DOHH2 (cell line): Measurements from ENCODE around the gene GUCY1A1.

ENCODE experiments used
- CTCF ChIP-seq: fragments of 200-600 bp; sonication (generic); IDR thresholded peaks from one replicate; pipeline ENCODE4 v1.5.1; 2014; ENCODE audit warnings: antibody characterized with exemption, mild to moderate bottlenecking, low read depth, low read length; ENCODE audit not compliant: poor library complexity, severe bottlenecking
- EZH2phosphoT487 ChIP-seq: fragments of 200-600 bp; sonication (generic); IDR thresholded peaks from 2 replicates; pipeline ENCODE4 v1.6.1; 2017; ENCODE audit warnings: borderline replicate concordance, mild to moderate bottlenecking, antibody characterized with exemption, low read length, moderate library complexity, mixed read lengths

GRCh38 chr4:155665054-155665453 lies 1.6 kb upstream of the GUCY1A1 start:
- TF ChIP-seq CTCF (no peak), EZH2phosphoT487 (no peak)
